Spleen (tissue), 11 donors: ENCODE data around the gene PLCB1. TPM values are rescaled to one million over a fixed set of nuclear protein-coding genes. Genes with fewer than 3 reads are reported as not detected.

ENCODE experiments used
- DNase-seq: peaks from one replicate; pipeline ENCODE4 v3.0.0-alpha.2; 2020
- H3K27ac ChIP-seq, 8 donors: fragments of 200-600 bp; sonication (generic) in 7 of 8; 1 replicate in 4 of 8; 2 replicates in 4 of 8; pipeline versions ENCODE4 v1.5.0 to v1.8.0; 2016 to 2021; ENCODE audit warnings: inconsistent platforms in 4 of 8, mild to moderate bottlenecking in 4 of 8, moderate library complexity in 1 of 8
- H3K27me3 ChIP-seq, 7 donors: fragments of 200-600 bp; sonication (generic) in 6 of 7; replicated peaks in 1 of 7; 1 replicate in 4 of 7; 2 replicates in 3 of 7; pipeline versions ENCODE4 v1.5.0 to v1.8.0; 2016 to 2021; ENCODE audit warnings: inconsistent platforms in 3 of 7, mild to moderate bottlenecking in 1 of 7
- H3K36me3 ChIP-seq, 6 donors: fragments of 200-600 bp; sonication (generic) in 5 of 6; 1 replicate in 4 of 6; 2 replicates in 2 of 6; pipeline versions ENCODE4 v1.5.0 to v1.8.0; 2016 to 2021; ENCODE audit warnings: inconsistent platforms in 2 of 6
- H3K4me1 ChIP-seq, 6 donors: fragments of 200-600 bp; sonication (generic) in 5 of 6; 1 replicate in 3 of 6; 2 replicates in 3 of 6; pipeline versions ENCODE4 v1.5.0 to v1.8.0; 2016 to 2021; ENCODE audit warnings: inconsistent platforms in 3 of 6
- H3K4me3 ChIP-seq, 8 donors: fragments of 200-600 bp; sonication (generic) in 7 of 8; 1 replicate in 4 of 8; 2 replicates in 4 of 8; pipeline versions ENCODE4 v1.5.0 to v1.8.0; 2016 to 2021; ENCODE audit warnings: inconsistent platforms in 4 of 8, mild to moderate bottlenecking in 4 of 8, moderate library complexity in 2 of 8
- H3K9me3 ChIP-seq, 8 donors: fragments of 200-600 bp; sonication (generic) in 7 of 8; 1 replicate in 4 of 8; 2 replicates in 4 of 8; pipeline versions ENCODE4 v1.5.0 to v1.8.0; 2016 to 2021; ENCODE audit warnings: inconsistent platforms in 4 of 8
- CTCF ChIP-seq, 11 experiments: fragments of 200-600 bp in 7 of 11; fragments of 450-650 bp in 4 of 11; sonication (generic) in 4 of 11; IDR thresholded peaks in 8 of 11; conservative IDR thresholded peaks in 3 of 11; 1 replicate in 7 of 11; 2 replicates in 4 of 11; pipeline versions ENCODE4 v1.4.0 to v1.8.0; 2016 to 2021; ENCODE audit warnings: antibody characterized with exemption in 11 of 11, inconsistent platforms in 4 of 11, mild to moderate bottlenecking in 1 of 11
- POLR2A ChIP-seq, 3 donors: fragments of 450-650 bp; IDR thresholded peaks; one replicate each; pipeline ENCODE4 v1.5.1; 2017; ENCODE audit warnings: antibody characterized with exemption in 3 of 3, mild to moderate bottlenecking in 1 of 3
- POLR2AphosphoS5 ChIP-seq, 3 donors: sonication (generic); formaldehyde crosslinking; IDR thresholded peaks; one replicate each; pipeline ENCODE4 v1.5.1; 2017; ENCODE audit warnings: antibody characterized with exemption in 3 of 3
- WGBS, 5 donors: extraction: QIAGEN DNeasy Blood & Tissue Kit in 3 of 5; methylation state at CpG; one replicate each; pipeline versions ENCODE4 v1.1.5 to v1.1.7; 2013 to 2018; 5-methylcytosine and 5-hydroxymethylcytosine counted together
- intact Hi-C: fragments of 100-400 bp; cut with DNase I; formaldehyde crosslinking; loops from one replicate; pipeline ENCODE4 v1.15.0; 2023; ENCODE audit warnings: low total_unique reads
- polyA plus RNA-seq, 3 donors: library from polyadenylated mRNA; stranded (reverse); fragments of 200-250 nt; gene quantifications; one replicate each; pipeline ENCODE4 v1.2.1, GENCODE V29; 2013
- total RNA-seq, 7 donors: library from RNA; depleted of rRNA in 3 of 7; stranded (reverse); fragments of >200 nt in 3 of 7; fragmentation: NEBNext Ultra II Directional in 4 of 7; extraction: Animal tissue kit (Norgen Biotek cat#: 25700) in 4 of 7; gene quantifications; one replicate each; pipeline versions ENCODE4 v1.1.0 to v1.2.1, GENCODE V29; 2016 to 2021
- donor health status: healthy with polysubstance abuse.
- donor health status: DM: no; HTN: no; CAD: no; lungs with moderate emphysema.
- donor health status: DM: no; HTN: no; CAD: no.
- donor health status: Bipolar disorder and iron deficiency.
- donor health status: healthy.
- donor health status: DM: no; HTN: no; CAD: no.
- donor health status: DM: yes; HTN: yes; CAD: no.

PLCB1 gene
- total and polyA plus RNA-seq, 10 donors = 1.0 to 33.7 (median 16.2) TPM

DNA sequence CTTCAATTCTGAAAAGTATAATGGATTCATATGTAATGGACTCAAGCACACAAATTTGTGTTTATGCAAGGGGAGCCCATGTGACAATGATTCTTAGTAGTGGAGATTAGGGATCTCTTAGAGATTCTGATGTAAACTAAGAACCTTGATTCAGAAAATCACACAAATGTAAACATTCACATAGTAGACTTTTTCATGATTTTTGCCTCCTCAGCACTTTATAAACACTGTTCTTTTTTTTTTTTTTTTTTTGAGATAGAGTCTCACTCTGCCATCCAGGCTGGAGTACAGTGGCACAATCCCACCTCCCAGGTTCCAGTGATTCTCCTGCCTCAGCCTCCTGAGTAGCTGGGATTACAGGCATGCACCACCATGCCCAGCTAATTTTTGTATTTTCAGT is 766.8 kb downstream of the PLCB1 start:
- Histone ChIP-seq H3K27me3 (no peaks in the 10 kb centered on the region), H3K27ac (no peak overlapping the region), H3K9me3 (peaks cover 9 to 38% (median 29%) of the 10 kb centered on the region in 8 donors), H3K36me3 (no peaks in the 10 kb centered on the region), H3K4me3 (no peak overlapping the region), H3K4me1 (no peaks in the 10 kb centered on the region)
- no peak for DNase-seq
- intact Hi-C loops = no loop called here
- TF ChIP-seq POLR2A (IDR thresholded peaks at IDR 0.05) (no peak), POLR2AphosphoS5 (IDR thresholded peaks at IDR 0.05) (no peak), CTCF (IDR thresholded peaks at IDR 0.05 in 8 of 11, conservative IDR thresholded peaks at IDR 0.05 in 3 of 11) (no peak)

DNA sequence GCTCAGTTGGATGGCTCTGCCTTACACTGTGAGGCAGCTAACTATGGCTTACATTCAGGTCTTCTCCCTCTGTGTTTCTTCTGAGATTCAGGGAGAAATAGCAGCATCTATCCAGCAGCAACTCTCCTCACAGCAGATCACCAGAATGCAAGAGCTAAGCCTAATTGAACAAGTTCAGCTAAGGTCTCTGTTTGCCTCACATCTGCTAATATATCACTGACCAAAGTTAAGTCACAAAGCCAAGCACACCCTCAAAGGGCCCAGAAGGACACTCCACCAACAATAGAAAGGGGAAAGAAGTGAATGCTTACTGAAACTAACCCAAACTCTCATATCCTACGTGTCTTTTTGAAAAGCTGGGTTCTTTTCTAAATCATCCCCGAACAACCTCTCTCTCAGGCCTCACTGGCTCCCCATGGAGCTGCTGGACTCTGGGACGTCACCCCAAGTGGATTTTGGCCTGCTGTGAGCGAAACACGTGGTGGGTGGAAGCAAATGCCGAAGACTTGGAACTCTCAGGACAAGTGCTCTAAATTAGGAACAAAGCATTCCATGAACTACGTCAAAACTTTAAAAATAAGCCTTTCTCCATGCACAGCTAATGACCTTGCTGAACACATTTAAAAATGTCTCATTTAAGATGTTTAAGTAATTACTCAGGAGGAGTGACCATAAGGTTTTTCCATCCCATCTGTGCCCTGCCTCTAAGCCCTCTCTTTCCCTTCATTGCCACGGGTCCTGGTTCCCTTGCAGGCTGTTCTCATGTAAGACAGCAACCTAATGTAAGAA is 769.4 kb downstream of the PLCB1 start:
- Histone ChIP-seq H3K4me3 (no peak overlapping the region), H3K27ac (peak overlapping the region in 1 of 8 donors; percentile 26), H3K4me1 (no peaks in the 10 kb centered on the region), H3K36me3 (no peaks in the 10 kb centered on the region), H3K27me3 (no peaks in the 10 kb centered on the region), H3K9me3 (peaks cover 0 to 12% (median 4%) of the 10 kb centered on the region in 8 donors)
- intact Hi-C loops = no loop called here
- DNase-seq = no peak
- TF ChIP-seq POLR2AphosphoS5 (IDR thresholded peaks at IDR 0.05) (no peak), CTCF (IDR thresholded peaks at IDR 0.05 in 8 of 11, conservative IDR thresholded peaks at IDR 0.05 in 3 of 11) (no peak), POLR2A (IDR thresholded peaks at IDR 0.05) (no peak)
- 69 to 85% (median 76%) methylated on average over 8 of the region's 8 CpGs for WGBS, 5 donors

GRCh38 chr20:8903655-8904605 is 771.9 kb downstream of the PLCB1 start:
- no peaks in the 10 kb centered on the region for H3K36me3 ChIP-seq
- H3K27ac ChIP-seq = no peak overlapping the region
- no peak overlapping the region for H3K4me3 ChIP-seq
- no peaks in the 10 kb centered on the region for H3K4me1 ChIP-seq
- TF ChIP-seq POLR2AphosphoS5 (IDR thresholded peaks at IDR 0.05) (no peak), CTCF (IDR thresholded peaks at IDR 0.05 in 8 of 11, conservative IDR thresholded peaks at IDR 0.05 in 3 of 11) (no peak), POLR2A (IDR thresholded peaks at IDR 0.05) (no peak)
- no peak for DNase-seq
- H3K27me3 ChIP-seq = no peaks in the 10 kb centered on the region
- no peaks in the 10 kb centered on the region for H3K9me3 ChIP-seq
- intact Hi-C loops = no loop called here
- 79 to 87% (median 82%) methylated on average over 2 of the region's 2 CpGs for WGBS, 5 donors

DNA sequence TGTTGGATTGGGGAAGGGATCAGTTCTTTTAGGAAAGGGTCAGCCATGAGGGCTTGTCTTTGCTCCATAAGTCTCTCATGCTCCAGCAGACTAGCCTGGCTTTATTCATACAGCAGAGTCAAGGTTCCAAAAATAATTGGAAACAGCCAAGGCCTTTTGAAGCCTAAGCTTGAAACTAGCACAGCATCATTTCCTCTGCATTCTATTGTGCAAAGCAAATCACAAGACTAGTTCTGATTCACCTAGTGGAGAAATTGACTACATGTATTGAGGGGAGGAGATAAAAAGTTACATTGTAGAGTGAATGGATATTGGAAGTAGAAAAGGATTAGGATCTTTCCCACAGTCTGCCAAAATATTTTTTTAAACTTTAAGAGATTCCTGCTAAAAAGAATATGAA is 777.5 kb downstream of the PLCB1 start:
- peaks cover 0 to 5% (median 0%) of the 10 kb centered on the region in 8 donors for H3K9me3 ChIP-seq
- H3K27ac ChIP-seq = no peak overlapping the region
- no peaks in the 10 kb centered on the region for H3K4me1 ChIP-seq
- no peaks in the 10 kb centered on the region for H3K36me3 ChIP-seq
- no peaks in the 10 kb centered on the region for H3K27me3 ChIP-seq
- intact Hi-C loops = no loop called here
- no peak overlapping the region for H3K4me3 ChIP-seq
- DNase-seq = no peak
- TF ChIP-seq CTCF (IDR thresholded peaks at IDR 0.05 in 8 of 11, conservative IDR thresholded peaks at IDR 0.05 in 3 of 11) (no peak), POLR2A (IDR thresholded peaks at IDR 0.05) (no peak), POLR2AphosphoS5 (IDR thresholded peaks at IDR 0.05) (no peak)
